K562 (cell line): Measurements from ENCODE around the gene GLRX. TPM values are rescaled to one million over a fixed set of nuclear protein-coding genes. Genes with fewer than 3 reads are reported as not detected.

Source experiments
- ATAC-seq: fragments of 200-7000 bp; cut with Tn5 transposase; 3 replicates; pipeline ENCODE4 v1.9.1; 2020; ENCODE audit warnings: moderate library complexity
- BruUV-seq: library from RNA; stranded (reverse); fragments of 400-500 nt; replicated peaks from 2 replicates; lab custom pipeline; 2021; lab: Mats Ljungman, UMichigan
- CTCF ChIA-PET: fragments of 300-600 bp; formaldehyde crosslinking; extraction: SDS; loops from one replicate; lab custom pipeline; 2021; ENCODE audit warnings: low intra/inter-chr PET ratio; lab: Yijun Ruan, JAX
- POLR2A ChIA-PET: fragments of 300-600, 350-650 bp; sonication (Branson Sonifier 250); formaldehyde crosslinking; extraction: SDS; loops from one replicate; lab custom pipeline; 2021; ENCODE audit warnings: antibody characterized with exemption, inconsistent platforms; lab: Yijun Ruan, JAX
- DNase-seq, 4 experiments: peaks; one replicate each; pipeline versions ENCODE4 v3.0.0 to v3.0.0-alpha.2; 2011 to 2018; ENCODE audit warnings: low spot score in 3 of 4, mixed read lengths in 3 of 4; ENCODE audit errors: extremely low read depth in 1 of 4
- FAIRE-seq: peaks from 2 replicates; lab custom pipeline; 2011; peaks lifted over from hg19 to GRCh38; lab: Jason Lieb, UNC
- H2AFZ ChIP-seq: 2 replicates; pipeline ENCODE4 v1.6.0; 2011; ENCODE audit warnings: low read depth, low read length, control low read depth, inconsistent platforms
- H3K27ac ChIP-seq: fragments of 200-600 bp; 3 replicates; pipeline ENCODE4 v1.8.0; 2011; ENCODE audit warnings: low read depth, mild to moderate bottlenecking, control low read depth, inconsistent platforms, low read length, moderate library complexity, mixed read lengths; ENCODE audit errors: extremely low read depth
- H3K27me3 ChIP-seq, 2 experiments: fragments of 300-600 bp in 1 of 2; 2 replicates in 1 of 2; 3 replicates in 1 of 2; pipeline versions ENCODE4 v1.6.0 to v1.8.0; 2011; ENCODE audit warnings: inconsistent platforms in 2 of 2, low read length in 2 of 2, mild to moderate bottlenecking in 1 of 2, mixed read lengths in 1 of 2, moderate library complexity in 1 of 2; ENCODE audit not compliant: control insufficient read depth in 2 of 2, insufficient read depth in 2 of 2
- H3K36me3 ChIP-seq: fragments of 300-600 bp; 3 replicates; pipeline ENCODE4 v1.8.0; 2011; ENCODE audit warnings: mild to moderate bottlenecking, low read length, inconsistent platforms; ENCODE audit not compliant: control insufficient read depth, insufficient read depth
- H3K4me1 ChIP-seq, 2 experiments: fragments of 200-600 bp in 1 of 2; replicated peaks in 1 of 2; 2 replicates in 1 of 2; 3 replicates in 1 of 2; pipeline versions ENCODE4 v1.5.1 to v1.8.0; 2011; ENCODE audit warnings: inconsistent platforms in 2 of 2, low read length in 2 of 2, mild to moderate bottlenecking in 1 of 2, mixed read lengths in 1 of 2, moderate library complexity in 1 of 2; ENCODE audit not compliant: control insufficient read depth in 2 of 2, insufficient read depth in 2 of 2
- H3K4me2 ChIP-seq: 2 replicates; pipeline ENCODE4 v1.6.1; 2011; ENCODE audit warnings: low read length, control low read depth, inconsistent platforms, mixed read lengths; ENCODE audit not compliant: insufficient read depth
- H3K4me3 ChIP-seq: fragments of 200-600 bp; sonication (generic), shearing (Covaris generic); 2 replicates; pipeline ENCODE4 v1.5.1; 2016; ENCODE audit warnings: control low read depth, inconsistent platforms
- H3K79me2 ChIP-seq: fragments of 200-600 bp; 3 replicates; pipeline ENCODE4 v1.8.0; 2011; ENCODE audit warnings: low read length, inconsistent platforms; ENCODE audit not compliant: control insufficient read depth, insufficient read depth
- H3K9ac ChIP-seq, 2 experiments: 2 replicates each; pipeline versions ENCODE4 v1.6.0 to v1.6.1; 2011; ENCODE audit warnings: low read depth in 2 of 2, low read length in 2 of 2, control low read depth in 1 of 2, inconsistent platforms in 1 of 2, mild to moderate bottlenecking in 1 of 2, mixed read lengths in 1 of 2; ENCODE audit not compliant: insufficient read depth in 1 of 2
- H3K9me1 ChIP-seq: one replicate; pipeline ENCODE4 v1.6.0; 2011; ENCODE audit warnings: inconsistent platforms, mild to moderate bottlenecking, low read length, moderate library complexity; ENCODE audit not compliant: control insufficient read depth, insufficient read depth
- H3K9me3 ChIP-seq: replicated peaks from 2 replicates; pipeline ENCODE4 v1.5.1; 2011; ENCODE audit warnings: low read depth, low read length, inconsistent platforms; ENCODE audit not compliant: control insufficient read depth, insufficient read depth
- H4K20me1 ChIP-seq: replicated peaks from 2 replicates; pipeline ENCODE4 v1.6.1; 2011; ENCODE audit warnings: low read length, inconsistent platforms, mixed read lengths; ENCODE audit not compliant: control insufficient read depth, insufficient read depth
- CREBBP ChIP-seq: IDR thresholded peaks from one replicate; pipeline ENCODE4 v1.6.1; 2012; ENCODE audit warnings: low read depth, mild to moderate bottlenecking, control low read depth, inconsistent platforms, low read length
- GABPB1 ChIP-seq: sonication (generic); formaldehyde crosslinking; IDR thresholded peaks from 2 replicates; pipeline ENCODE4 v1.8.0; 2022; ENCODE audit warnings: mild to moderate bottlenecking, missing genetic modification reagents
- RAD21 ChIP-seq, 2 experiments: fragments of 250-450 bp in 1 of 2; fragments of 450-650 bp in 1 of 2; sonication (Bioruptor Pico) in 1 of 2; formaldehyde crosslinking in 1 of 2; IDR thresholded peaks in 1 of 2; conservative IDR thresholded peaks in 1 of 2; 2 replicates each; pipeline versions ENCODE4 v1.4.0 to v1.8.0; 2020 to 2022; ENCODE audit warnings: mild to moderate bottlenecking in 2 of 2, moderate library complexity in 1 of 2
- XRCC3 ChIP-seq: fragments of 450-650 bp; IDR thresholded peaks from 2 replicates; pipeline ENCODE4 v1.6.1; 2017; ENCODE audit warnings: mild to moderate bottlenecking, moderate library complexity
- ZNF23 ChIP-seq: fragments of 250-450 bp; sonication (Bioruptor Pico); IDR thresholded peaks from 2 replicates; pipeline ENCODE4 v1.4.0; 2020; ENCODE audit warnings: mild to moderate bottlenecking
- ZNF507 ChIP-seq: conservative IDR thresholded peaks from 2 replicates; pipeline ENCODE4 v1.6.1; 2017; ENCODE audit warnings: missing genetic modification characterization, missing compliant biosample characterization
- WGBS: fragments of 100-300 bp; shearing (Covaris generic); methylation state at CpG from one replicate; pipeline ENCODE4 v1.1.6; 2016; ENCODE audit warnings: low coverage, mixed read lengths; ENCODE audit not compliant: insufficient coverage; ENCODE audit errors: missing lambda C conversion rate; 5-methylcytosine and 5-hydroxymethylcytosine counted together
- in situ Hi-C: fragments of 300-500 bp; cut with MboI; formaldehyde crosslinking; loops from 4 replicates; pipeline ENCODE4 v1.15.0; 2018; ENCODE audit warnings: inconsistent platforms, mixed read lengths
- intact Hi-C: fragments of 100-400 bp; cut with micrococcal nuclease; formaldehyde crosslinking; loops from 2 replicates; pipeline ENCODE4 v1.14.2; 2022
- polyA plus RNA-seq, 8 experiments: library from polyadenylated mRNA; depleted of rRNA in 4 of 8; stranded (reverse) in 5 of 8; unstranded in 3 of 8; fragments of >200 nt; fragmentation: Nextera tagmentation in 2 of 8; fragmentation: Illumina TruSeq in 1 of 8; extraction: Ambion mirVana in 2 of 8; extraction: Trizol in 1 of 8; gene quantifications; 2 replicates each; pipeline versions ENCODE4 v1.2.1 to v1.2.3, GENCODE V29; 2011 to 2014; ENCODE audit warnings: inconsistent platforms in 1 of 8, missing spikeins in 1 of 8
- total RNA-seq, 7 experiments: library from RNA; depleted of rRNA in 6 of 7; stranded (reverse); fragments of >200 nt in 6 of 7; fragmentation: Illumina TruSeq in 2 of 7; extraction: Trizol in 2 of 7; gene quantifications; 2 replicates each; pipeline versions ENCODE4 v1.2.1 to v1.2.3, GENCODE V29; 2011 to 2021; ENCODE audit warnings: low replicate concordance in 1 of 7
- TF ChIP-seq, protein P1 (sequence below): fragments of 200-600 bp; sonication (generic); IDR thresholded peaks from one replicate; pipeline ENCODE4 v1.6.1; 2012; ENCODE audit warnings: mild to moderate bottlenecking, low read depth, low read length, inconsistent platforms

Gene GLRX
- total and polyA plus RNA-seq, 9 of the 15 experiments (the other 6 are each of a cell fraction or from before 2014, with no cell fraction given), result 2.3 to 11.2 (median 4.6) TPM

DNA sequence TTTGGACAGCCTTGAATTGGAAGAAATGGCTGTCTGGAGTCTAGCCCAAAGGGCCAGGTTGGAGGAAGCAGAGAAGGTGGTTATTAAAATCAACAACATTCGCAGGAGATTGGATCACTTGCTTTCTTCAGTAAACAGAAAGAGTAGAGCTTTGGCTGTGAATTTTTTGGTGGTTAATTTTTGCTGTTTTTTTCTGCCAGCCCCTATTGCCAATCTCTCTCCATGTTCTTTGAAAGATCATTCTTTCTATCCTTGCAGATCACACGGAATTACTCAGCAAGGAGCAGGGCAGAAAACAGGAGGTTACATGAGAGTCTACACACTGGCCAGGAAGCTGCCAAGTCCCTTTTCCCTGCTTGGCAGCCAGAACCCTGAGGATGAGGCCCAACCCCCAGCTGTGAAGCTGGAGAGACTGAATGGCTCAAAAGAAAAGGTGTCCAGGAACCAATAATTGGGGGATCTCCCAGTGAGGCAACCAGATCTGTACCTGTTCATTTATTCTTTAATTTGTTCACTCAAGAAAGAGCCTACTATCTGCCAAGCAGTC is 13.0 kb downstream of the GLRX start:
- 21% methylated on average over 2 of the region's 2 CpGs for WGBS
- Histone ChIP-seq H3K4me3 (no peak overlapping the region), H3K36me3 (no peaks in the 10 kb centered on the region; the same call in 2 of the 3 replicates), H3K27ac (no peak overlapping the region), H3K9ac (no peak overlapping the region), H3K4me1 (peaks cover 8 to 10% of the 10 kb centered on the region in 2 experiments; a peak in 4 of 5 replicates), H2AFZ (no peak overlapping the region)
- FAIRE-seq, result no peak
- DNase-seq, result no peak
- POLR2A ChIA-PET, result no interaction called here
- no peak for ATAC-seq
- intact Hi-C loops, result no loop called here
- TF ChIP-seq RAD21 (CRISPR knock-in tag; conservative IDR thresholded peaks at IDR 0.05 in 1 of 2, IDR thresholded peaks at IDR 0.05 in 1 of 2) (no peak), XRCC3 (no peak), CREBBP (no peak), ZNF23 (CRISPR knock-in tag) (no peak), GABPB1 (no peak), ZNF507 (no peak)
- TF ChIP-seq, protein P1, sequence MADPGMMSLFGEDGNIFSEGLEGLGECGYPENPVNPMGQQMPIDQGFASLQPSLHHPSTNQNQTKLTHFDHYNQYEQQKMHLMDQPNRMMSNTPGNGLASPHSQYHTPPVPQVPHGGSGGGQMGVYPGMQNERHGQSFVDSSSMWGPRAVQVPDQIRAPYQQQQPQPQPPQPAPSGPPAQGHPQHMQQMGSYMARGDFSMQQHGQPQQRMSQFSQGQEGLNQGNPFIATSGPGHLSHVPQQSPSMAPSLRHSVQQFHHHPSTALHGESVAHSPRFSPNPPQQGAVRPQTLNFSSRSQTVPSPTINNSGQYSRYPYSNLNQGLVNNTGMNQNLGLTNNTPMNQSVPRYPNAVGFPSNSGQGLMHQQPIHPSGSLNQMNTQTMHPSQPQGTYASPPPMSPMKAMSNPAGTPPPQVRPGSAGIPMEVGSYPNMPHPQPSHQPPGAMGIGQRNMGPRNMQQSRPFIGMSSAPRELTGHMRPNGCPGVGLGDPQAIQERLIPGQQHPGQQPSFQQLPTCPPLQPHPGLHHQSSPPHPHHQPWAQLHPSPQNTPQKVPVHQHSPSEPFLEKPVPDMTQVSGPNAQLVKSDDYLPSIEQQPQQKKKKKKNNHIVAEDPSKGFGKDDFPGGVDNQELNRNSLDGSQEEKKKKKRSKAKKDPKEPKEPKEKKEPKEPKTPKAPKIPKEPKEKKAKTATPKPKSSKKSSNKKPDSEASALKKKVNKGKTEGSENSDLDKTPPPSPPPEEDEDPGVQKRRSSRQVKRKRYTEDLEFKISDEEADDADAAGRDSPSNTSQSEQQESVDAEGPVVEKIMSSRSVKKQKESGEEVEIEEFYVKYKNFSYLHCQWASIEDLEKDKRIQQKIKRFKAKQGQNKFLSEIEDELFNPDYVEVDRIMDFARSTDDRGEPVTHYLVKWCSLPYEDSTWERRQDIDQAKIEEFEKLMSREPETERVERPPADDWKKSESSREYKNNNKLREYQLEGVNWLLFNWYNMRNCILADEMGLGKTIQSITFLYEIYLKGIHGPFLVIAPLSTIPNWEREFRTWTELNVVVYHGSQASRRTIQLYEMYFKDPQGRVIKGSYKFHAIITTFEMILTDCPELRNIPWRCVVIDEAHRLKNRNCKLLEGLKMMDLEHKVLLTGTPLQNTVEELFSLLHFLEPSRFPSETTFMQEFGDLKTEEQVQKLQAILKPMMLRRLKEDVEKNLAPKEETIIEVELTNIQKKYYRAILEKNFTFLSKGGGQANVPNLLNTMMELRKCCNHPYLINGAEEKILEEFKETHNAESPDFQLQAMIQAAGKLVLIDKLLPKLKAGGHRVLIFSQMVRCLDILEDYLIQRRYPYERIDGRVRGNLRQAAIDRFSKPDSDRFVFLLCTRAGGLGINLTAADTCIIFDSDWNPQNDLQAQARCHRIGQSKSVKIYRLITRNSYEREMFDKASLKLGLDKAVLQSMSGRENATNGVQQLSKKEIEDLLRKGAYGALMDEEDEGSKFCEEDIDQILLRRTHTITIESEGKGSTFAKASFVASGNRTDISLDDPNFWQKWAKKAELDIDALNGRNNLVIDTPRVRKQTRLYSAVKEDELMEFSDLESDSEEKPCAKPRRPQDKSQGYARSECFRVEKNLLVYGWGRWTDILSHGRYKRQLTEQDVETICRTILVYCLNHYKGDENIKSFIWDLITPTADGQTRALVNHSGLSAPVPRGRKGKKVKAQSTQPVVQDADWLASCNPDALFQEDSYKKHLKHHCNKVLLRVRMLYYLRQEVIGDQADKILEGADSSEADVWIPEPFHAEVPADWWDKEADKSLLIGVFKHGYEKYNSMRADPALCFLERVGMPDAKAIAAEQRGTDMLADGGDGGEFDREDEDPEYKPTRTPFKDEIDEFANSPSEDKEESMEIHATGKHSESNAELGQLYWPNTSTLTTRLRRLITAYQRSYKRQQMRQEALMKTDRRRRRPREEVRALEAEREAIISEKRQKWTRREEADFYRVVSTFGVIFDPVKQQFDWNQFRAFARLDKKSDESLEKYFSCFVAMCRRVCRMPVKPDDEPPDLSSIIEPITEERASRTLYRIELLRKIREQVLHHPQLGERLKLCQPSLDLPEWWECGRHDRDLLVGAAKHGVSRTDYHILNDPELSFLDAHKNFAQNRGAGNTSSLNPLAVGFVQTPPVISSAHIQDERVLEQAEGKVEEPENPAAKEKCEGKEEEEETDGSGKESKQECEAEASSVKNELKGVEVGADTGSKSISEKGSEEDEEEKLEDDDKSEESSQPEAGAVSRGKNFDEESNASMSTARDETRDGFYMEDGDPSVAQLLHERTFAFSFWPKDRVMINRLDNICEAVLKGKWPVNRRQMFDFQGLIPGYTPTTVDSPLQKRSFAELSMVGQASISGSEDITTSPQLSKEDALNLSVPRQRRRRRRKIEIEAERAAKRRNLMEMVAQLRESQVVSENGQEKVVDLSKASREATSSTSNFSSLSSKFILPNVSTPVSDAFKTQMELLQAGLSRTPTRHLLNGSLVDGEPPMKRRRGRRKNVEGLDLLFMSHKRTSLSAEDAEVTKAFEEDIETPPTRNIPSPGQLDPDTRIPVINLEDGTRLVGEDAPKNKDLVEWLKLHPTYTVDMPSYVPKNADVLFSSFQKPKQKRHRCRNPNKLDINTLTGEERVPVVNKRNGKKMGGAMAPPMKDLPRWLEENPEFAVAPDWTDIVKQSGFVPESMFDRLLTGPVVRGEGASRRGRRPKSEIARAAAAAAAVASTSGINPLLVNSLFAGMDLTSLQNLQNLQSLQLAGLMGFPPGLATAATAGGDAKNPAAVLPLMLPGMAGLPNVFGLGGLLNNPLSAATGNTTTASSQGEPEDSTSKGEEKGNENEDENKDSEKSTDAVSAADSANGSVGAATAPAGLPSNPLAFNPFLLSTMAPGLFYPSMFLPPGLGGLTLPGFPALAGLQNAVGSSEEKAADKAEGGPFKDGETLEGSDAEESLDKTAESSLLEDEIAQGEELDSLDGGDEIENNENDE, result no peak
- TF ChIP-seq, all 486 proteins: peak for 0
- H3K79me2 ChIP-seq, result no peaks in the 10 kb centered on the region
- CTCF ChIA-PET, result no interaction called here
- in situ Hi-C loops, result no loop called here
- H3K9me1 ChIP-seq, result no peaks in the 10 kb centered on the region
- H4K20me1 ChIP-seq, result no peaks in the 10 kb centered on the region
- H3K9me3 ChIP-seq, result no peaks in the 10 kb centered on the region
- no peak overlapping the region for H3K4me2 ChIP-seq
- H3K27me3 ChIP-seq, result no peaks in the 10 kb centered on the region
- BruUV-seq, result no TSS peak
